ENCODE data around the gene CNTN5. TPM values are rescaled to one million over a fixed set of nuclear protein-coding genes. Genes with fewer than 3 reads are reported as not detected.

CNTN5 gene
- 0.56 and 1.5 TPM in 2 replicates for total RNA-seq

DNA sequence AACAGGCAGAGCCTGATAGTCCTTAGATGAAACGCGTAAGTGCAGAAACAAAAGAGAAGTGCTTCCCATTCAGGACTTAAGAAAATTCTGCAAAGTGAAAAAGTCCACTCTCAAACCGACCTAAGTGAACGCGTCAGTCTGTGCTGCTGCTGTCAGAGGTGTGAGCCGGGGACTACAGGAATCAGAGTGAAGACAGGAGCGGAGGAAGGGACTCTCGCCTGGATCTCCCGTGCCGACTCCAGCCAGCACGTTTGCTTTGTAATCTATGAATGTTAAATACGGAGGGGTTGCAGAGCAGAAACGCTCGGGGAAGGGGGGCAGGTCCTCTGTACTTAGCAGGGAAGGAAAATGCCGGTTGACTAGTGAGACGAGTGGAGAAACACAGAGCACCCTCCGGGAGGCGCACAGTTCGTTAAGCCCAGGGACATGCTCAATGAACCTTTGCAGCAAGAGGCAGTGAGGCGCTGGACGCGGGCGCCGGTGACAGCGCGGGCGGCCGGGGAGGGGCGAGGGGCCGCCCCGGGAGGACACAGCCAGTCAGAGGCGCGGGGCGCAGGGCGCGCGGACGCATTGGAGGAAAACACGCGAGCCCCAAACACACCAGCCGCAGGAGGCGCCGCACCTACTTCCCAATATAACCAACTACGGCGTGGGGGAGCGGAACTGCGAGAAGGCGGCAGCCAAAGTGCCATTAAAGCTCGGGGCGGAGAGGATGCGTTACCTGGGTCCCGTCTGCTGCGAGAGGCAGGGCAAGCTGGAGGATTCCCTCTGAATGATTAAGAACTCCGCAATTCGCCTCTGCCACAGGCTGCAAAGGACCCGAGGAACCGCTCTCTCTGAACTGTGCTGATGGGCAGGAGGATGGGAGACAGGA lies at the start of gene CNTN5:
CNTN5 (plus strand) TSS at position 598 of the 874 bp plus-strand sequence.

